ENCODE measurements around the gene EP400. TPM values are rescaled to one million over a fixed set of nuclear protein-coding genes. Genes with fewer than 3 reads are reported as not detected.
"Not testable (repeated sequence)": the region's sequence is repeated elsewhere in the genome, so short reads cannot be mapped to it uniquely, and the experiment has no call there.

EP400 gene
- total RNA-seq, 1 donor from 2014 or later = 43.2 TPM

DNA sequence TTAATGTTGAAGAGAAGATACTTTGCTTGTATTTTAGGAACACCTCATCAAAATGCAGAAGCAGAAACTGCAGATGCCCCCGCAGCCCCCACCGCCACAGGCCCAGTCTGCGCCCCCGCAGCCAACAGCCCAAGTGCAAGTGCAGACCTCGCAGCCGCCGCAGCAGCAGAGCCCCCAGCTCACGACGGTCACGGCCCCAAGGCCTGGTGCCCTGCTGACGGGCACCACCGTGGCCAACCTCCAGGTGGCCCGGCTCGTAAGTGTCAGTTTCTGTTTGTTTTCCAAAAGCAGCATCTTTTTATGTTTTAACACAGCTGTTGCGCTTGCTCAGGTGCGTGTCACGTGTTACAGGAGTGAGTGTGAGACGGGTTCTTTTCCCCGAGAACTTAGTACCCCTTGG lies 114.9 kb downstream of the EP400 start:
- no peak for DNase-seq (ENCODE audit: low spot score)

- DNase-seq (ENCODE audit: low spot score) = no peak
Measured at GRCh38 chr12:132065203-132065602, 115.5 kb downstream of the EP400 start.

- DNase-seq (ENCODE audit: low spot score) = no peak
Measured at GRCh38 chr12:132065609-132066344, 116.0 kb downstream of the EP400 start.

- no peak for DNase-seq (ENCODE audit: low spot score)
Measured at GRCh38 chr12:132066345-132066685, 116.6 kb downstream of the EP400 start.

DNA sequence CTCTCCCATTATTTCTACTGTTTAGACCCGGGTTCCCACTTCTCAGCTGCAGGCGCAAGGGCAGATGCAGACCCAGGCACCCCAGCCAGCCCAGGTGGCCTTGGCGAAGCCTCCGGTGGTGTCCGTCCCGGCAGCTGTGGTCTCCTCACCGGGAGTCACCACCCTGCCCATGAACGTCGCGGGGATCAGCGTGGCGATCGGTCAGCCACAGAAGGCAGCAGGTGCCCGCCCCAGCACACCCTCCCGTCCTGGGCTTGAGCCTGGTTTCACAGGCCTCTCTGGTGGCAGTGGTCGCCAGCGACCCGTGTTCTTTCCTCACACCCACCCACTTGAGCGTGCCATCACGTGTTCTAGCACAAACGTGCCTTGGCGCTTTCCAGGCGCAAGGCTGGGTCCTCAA lies 117.0 kb downstream of the EP400 start:
- no peak for DNase-seq (ENCODE audit: low spot score)

GRCh38 chr12:132067182-132067581 lies 117.4 kb downstream of the EP400 start:
- DNase-seq (ENCODE audit: low spot score) = no peak

- DNase-seq (ENCODE audit: low spot score) = no peak
Measured at GRCh38 chr12:132068250-132068649, 118.5 kb downstream of the EP400 start.

GRCh38 chr12:132069336-132069985 lies 119.7 kb downstream of the EP400 start:
- DNase-seq (ENCODE audit: low spot score) = no peak

- DNase-seq (ENCODE audit: low spot score) = no peak
Measured at GRCh38 chr12:132070298-132070697, 120.6 kb downstream of the EP400 start.

DNA sequence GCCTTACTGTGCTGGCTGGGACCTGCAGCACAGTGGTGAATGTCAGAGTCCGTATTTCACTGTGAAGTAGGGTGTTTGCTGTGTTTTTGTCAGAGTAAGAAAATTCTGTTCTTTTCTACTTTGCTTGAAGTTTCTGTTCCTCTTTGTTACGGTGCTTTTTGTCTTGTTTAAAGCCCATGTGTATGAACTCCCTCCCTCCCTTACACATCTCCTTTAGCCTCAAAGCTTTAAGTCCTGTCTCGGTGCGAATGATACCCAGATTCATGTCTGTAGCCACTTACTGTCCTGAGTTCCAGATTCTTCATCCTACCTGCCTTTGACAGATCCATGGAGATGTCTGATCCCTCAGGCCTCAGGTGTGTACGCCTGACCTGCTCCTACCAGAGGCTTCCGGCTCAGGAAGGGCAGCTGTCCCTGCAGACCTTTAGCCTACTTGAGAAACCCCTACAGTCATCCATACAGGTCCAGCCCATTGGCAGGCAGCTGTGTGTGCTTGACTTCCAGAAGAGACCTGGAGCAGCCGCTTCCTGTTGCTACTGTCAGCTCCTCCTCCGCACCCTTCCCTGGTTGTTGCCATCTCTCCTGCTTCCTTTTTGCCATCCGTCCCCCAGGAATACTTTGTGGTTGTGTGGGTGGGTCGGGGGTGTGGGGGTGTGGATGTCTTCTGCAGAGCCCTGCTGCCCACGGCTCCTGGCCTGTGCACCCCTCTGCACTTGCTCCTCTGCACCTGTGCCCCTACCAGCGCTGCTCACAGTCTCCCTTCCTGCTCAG lies 121.5 kb downstream of the EP400 start:
- no peak for DNase-seq (ENCODE audit: low spot score)

- DNase-seq (ENCODE audit: low spot score) = no peak
Measured at GRCh38 chr12:132071830-132072384, 122.2 kb downstream of the EP400 start.

GRCh38 chr12:132074216-132074615 lies 124.5 kb downstream of the EP400 start:
- no peak for DNase-seq (ENCODE audit: low spot score)

- no peak for DNase-seq (ENCODE audit: low spot score)
Measured at GRCh38 chr12:132075026-132075713, 125.4 kb downstream of the EP400 start.

GRCh38 chr12:132075714-132076553 lies 126.2 kb downstream of the EP400 start:
- DNase-seq (ENCODE audit: low spot score) = no peak

- no peak for DNase-seq (ENCODE audit: low spot score)
Measured at GRCh38 chr12:132076711-132077110, 127.0 kb downstream of the EP400 start.

GRCh38 chr12:132077322-132078100 lies 127.8 kb downstream of the EP400 start:
- no peak for DNase-seq (ENCODE audit: low spot score)

DNA sequence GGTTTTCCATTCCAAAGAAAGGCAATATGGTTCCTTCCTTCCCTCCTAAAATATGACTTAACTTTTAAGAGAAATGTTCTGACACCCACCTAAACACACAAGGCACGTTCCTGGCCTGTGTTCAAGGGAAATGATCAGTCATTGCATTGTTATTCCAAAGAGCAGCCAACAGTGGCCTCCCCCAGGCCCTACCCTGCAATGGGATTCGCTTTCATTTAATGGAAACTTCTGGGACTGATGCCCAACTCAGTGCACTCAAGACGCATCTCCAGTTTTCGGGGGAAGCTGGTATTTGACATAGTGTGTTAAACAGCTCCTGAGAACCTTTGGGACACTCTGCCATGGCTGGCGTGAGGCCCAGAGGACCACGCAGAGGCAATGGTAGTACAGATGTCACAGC lies 128.4 kb downstream of the EP400 start:
- DNase-seq (ENCODE audit: low spot score) = no peak

GRCh38 chr12:132079200-132079599 lies 129.5 kb downstream of the EP400 start:
- DNase-seq (ENCODE audit: low spot score) = no peak

DNA sequence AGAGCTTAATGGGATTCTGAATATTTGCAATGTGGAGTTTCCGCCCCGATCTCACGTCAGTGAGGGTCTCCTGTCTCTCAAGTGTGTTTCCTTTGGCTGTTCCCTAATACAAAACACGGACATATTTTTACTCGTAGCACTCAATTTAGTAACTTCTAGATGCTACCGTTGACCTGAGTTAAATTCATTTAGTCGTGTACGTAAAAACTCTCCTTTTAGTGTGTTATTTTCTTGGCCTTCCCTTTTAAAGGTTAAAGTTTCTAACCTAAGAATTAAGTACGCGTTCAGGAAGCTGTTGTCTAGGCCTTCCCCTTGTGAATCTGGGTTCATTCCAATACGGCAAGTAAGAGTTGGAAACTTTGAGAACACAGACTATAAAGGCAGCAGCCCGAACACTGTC lies 130.0 kb downstream of the EP400 start:
- DNase-seq (ENCODE audit: low spot score) = no peak

GRCh38 chr12:132080515-132080914 lies 130.8 kb downstream of the EP400 start:
- not testable (repeated sequence) for DNase-seq (ENCODE audit: low spot score)

Data from mesenteric fat pad (tissue), 1 donor.